GM12878 (cell line): Measurements from ENCODE around the gene ZBTB24. TPM values are rescaled to one million over a fixed set of nuclear protein-coding genes. Genes with fewer than 3 reads are reported as not detected.

Experiments used
- CHD2 ChIP-seq: IDR thresholded peaks from 2 replicates; pipeline ENCODE4 v1.6.1; 2011; ENCODE audit warnings: low read depth, low read length, improper control_type of control experiment, borderline replicate concordance
- CREM ChIP-seq: IDR thresholded peaks from 2 replicates; pipeline ENCODE4 v1.6.1; 2014; ENCODE audit warnings: antibody characterized with exemption, low read depth
- DPF2 ChIP-seq: fragments of 450-650 bp; IDR thresholded peaks from 2 replicates; pipeline ENCODE4 v1.6.1; 2017; ENCODE audit warnings: mild to moderate bottlenecking
- GATAD2B ChIP-seq: fragments of 450-650 bp; conservative IDR thresholded peaks from 2 replicates; pipeline ENCODE4 v1.6.1; 2017; ENCODE audit warnings: low read depth, mild to moderate bottlenecking, moderate library complexity
- IKZF1 ChIP-seq: fragments of 450-650 bp; conservative IDR thresholded peaks from 2 replicates; pipeline ENCODE4 v1.6.1; 2017; ENCODE audit warnings: antibody characterized with exemption, mild to moderate bottlenecking
- JUNB ChIP-seq: IDR thresholded peaks from 2 replicates; pipeline ENCODE4 v1.6.1; 2016; ENCODE audit warnings: antibody characterized with exemption, mild to moderate bottlenecking
- MTA2 ChIP-seq: fragments of 450-650 bp; IDR thresholded peaks from 2 replicates; pipeline ENCODE4 v1.6.1; 2016; ENCODE audit warnings: low read depth, mild to moderate bottlenecking, moderate library complexity
- MXI1 ChIP-seq: fragments of 150-350 bp; IDR thresholded peaks from 2 replicates; pipeline ENCODE4 v1.6.1; 2011; ENCODE audit warnings: low read depth, mild to moderate bottlenecking, inconsistent platforms, low read length, improper control_type of control experiment
- STAT3 ChIP-seq: IDR thresholded peaks from 2 replicates; pipeline ENCODE4 v1.6.1; 2011; ENCODE audit warnings: low read depth, low read length, improper control_type of control experiment
- SUZ12 ChIP-seq: fragments of 200-600 bp; sonication (generic); IDR thresholded peaks from one replicate; pipeline ENCODE4 v1.6.1; 2018; ENCODE audit warnings: antibody characterized with exemption, mild to moderate bottlenecking; ENCODE audit not compliant: unreplicated experiment
- TCF12 ChIP-seq: IDR thresholded peaks from 2 replicates; pipeline ENCODE4 v1.6.1; 2011; ENCODE audit warnings: low read depth, mild to moderate bottlenecking, low read length
- TCF7 ChIP-seq: IDR thresholded peaks from 2 replicates; pipeline ENCODE4 v1.6.1; 2014; ENCODE audit warnings: antibody characterized with exemption, borderline replicate concordance
- ZNF384 ChIP-seq: IDR thresholded peaks from 2 replicates; pipeline ENCODE4 v1.6.1; 2012; ENCODE audit warnings: low read depth, mild to moderate bottlenecking, low read length, improper control_type of control experiment, borderline replicate concordance
- polyA plus RNA-seq, 11 experiments: library from polyadenylated mRNA; depleted of rRNA in 4 of 11; unstranded in 6 of 11; stranded (reverse) in 5 of 11; fragments of >200 nt; fragmentation: Nextera tagmentation in 4 of 11; fragmentation: Illumina TruSeq in 1 of 11; extraction: Ambion mirVana in 4 of 11; extraction: Trizol in 1 of 11; gene quantifications; 1 replicate in 1 of 11; 2 replicates in 10 of 11; pipeline versions ENCODE4 v1.2.1 to v1.2.3, GENCODE V29; 2011 to 2016; ENCODE audit warnings: inconsistent platforms in 2 of 11, missing spikeins in 2 of 11, low read depth in 1 of 11
- total RNA-seq, 4 experiments: library from RNA; depleted of rRNA in 3 of 4; stranded (reverse); fragments of >200 nt in 3 of 4; fragmentation: Illumina TruSeq in 1 of 4; extraction: Trizol in 1 of 4; gene quantifications; 2 replicates each; pipeline versions ENCODE4 v1.2.1 to v1.2.3, GENCODE V29; 2013 to 2021
- TF ChIP-seq, protein P1 (sequence below): fragments of 450-650 bp; IDR thresholded peaks from 2 replicates; pipeline ENCODE4 v1.6.1; 2014; ENCODE audit warnings: mild to moderate bottlenecking
- TF ChIP-seq, protein P2 (sequence below): fragments of 450-650 bp; IDR thresholded peaks from 2 replicates; pipeline ENCODE4 v1.6.1; 2017; ENCODE audit warnings: low read depth, mild to moderate bottlenecking, moderate library complexity
- TF ChIP-seq, protein P3 (sequence below): IDR thresholded peaks from 2 replicates; pipeline ENCODE4 v1.6.1; 2012; ENCODE audit warnings: low read depth, low read length, improper control_type of control experiment
- TF ChIP-seq, protein P4 (sequence below): fragments of 150-350 bp; IDR thresholded peaks from 2 replicates; pipeline ENCODE4 v1.6.1; 2016; ENCODE audit warnings: low read depth, low read length
- TF ChIP-seq, protein P5 (sequence below): IDR thresholded peaks from 2 replicates; pipeline ENCODE4 v1.6.1; 2012; ENCODE audit warnings: mild to moderate bottlenecking, low read depth, low read length

The ZBTB24 gene
- total and polyA plus RNA-seq, 10 of the 15 experiments (the other 5 are each of a cell fraction or from before 2014, with no cell fraction given): 2.9 to 17.7 (median 8.5) TPM

DNA sequence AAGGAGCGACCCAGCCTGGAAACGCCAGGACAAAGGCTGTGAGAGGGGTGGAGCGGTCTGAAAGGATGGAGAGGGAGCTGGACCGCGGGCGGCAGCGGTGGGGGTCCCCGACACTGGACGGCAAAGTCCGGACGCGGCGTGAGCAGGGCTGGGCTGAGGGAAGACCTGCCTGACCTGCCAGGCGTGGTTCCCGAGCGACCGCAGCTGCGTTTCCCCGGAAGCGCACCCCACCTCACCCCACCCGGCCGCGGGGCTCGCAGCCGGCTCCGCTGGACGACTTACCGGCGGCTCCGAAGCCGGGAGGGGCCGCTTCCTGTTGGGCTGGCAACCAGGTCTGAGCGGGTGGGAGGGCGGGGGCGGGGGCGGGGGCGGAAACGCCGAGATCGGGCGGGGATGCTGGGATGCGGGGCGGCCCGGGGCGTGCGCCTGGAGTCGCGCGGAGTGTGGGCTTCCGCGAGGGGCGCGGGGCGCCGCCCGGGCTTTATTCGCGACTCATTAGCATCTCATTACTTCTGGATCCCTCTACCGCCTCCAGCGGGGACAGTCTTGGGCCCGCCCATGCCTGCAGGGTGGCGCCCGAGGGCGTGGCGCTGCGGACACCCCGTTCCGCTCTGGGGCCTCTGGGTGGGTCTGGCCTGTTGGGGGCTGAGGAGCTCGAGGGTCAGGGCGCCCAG, 27.4 kb downstream of the ZBTB24 start, which contains the start of gene MICAL1 (continued):
- no peak; the same call in 1 of the 2 replicates for TF ChIP-seq GATAD2B
- TF ChIP-seq IKZF1: peak; percentile 63
- 0 out of 2 replicates have a peak, but pooled peaks have one; percentile 4 for TF ChIP-seq CREM
- TF ChIP-seq, protein P1, sequence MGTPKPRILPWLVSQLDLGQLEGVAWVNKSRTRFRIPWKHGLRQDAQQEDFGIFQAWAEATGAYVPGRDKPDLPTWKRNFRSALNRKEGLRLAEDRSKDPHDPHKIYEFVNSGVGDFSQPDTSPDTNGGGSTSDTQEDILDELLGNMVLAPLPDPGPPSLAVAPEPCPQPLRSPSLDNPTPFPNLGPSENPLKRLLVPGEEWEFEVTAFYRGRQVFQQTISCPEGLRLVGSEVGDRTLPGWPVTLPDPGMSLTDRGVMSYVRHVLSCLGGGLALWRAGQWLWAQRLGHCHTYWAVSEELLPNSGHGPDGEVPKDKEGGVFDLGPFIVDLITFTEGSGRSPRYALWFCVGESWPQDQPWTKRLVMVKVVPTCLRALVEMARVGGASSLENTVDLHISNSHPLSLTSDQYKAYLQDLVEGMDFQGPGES: no peak
- TF ChIP-seq SUZ12: no peak
- TF ChIP-seq TCF7: no peak
- TF ChIP-seq MTA2: no peak
- TF ChIP-seq JUNB: no peak
- TF ChIP-seq, protein P2, sequence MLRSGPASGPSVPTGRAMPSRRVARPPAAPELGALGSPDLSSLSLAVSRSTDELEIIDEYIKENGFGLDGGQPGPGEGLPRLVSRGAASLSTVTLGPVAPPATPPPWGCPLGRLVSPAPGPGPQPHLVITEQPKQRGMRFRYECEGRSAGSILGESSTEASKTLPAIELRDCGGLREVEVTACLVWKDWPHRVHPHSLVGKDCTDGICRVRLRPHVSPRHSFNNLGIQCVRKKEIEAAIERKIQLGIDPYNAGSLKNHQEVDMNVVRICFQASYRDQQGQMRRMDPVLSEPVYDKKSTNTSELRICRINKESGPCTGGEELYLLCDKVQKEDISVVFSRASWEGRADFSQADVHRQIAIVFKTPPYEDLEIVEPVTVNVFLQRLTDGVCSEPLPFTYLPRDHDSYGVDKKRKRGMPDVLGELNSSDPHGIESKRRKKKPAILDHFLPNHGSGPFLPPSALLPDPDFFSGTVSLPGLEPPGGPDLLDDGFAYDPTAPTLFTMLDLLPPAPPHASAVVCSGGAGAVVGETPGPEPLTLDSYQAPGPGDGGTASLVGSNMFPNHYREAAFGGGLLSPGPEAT: no peak
- TF ChIP-seq, protein P3, sequence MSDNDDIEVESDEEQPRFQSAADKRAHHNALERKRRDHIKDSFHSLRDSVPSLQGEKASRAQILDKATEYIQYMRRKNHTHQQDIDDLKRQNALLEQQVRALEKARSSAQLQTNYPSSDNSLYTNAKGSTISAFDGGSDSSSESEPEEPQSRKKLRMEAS: no peak
- TF ChIP-seq, protein P4, sequence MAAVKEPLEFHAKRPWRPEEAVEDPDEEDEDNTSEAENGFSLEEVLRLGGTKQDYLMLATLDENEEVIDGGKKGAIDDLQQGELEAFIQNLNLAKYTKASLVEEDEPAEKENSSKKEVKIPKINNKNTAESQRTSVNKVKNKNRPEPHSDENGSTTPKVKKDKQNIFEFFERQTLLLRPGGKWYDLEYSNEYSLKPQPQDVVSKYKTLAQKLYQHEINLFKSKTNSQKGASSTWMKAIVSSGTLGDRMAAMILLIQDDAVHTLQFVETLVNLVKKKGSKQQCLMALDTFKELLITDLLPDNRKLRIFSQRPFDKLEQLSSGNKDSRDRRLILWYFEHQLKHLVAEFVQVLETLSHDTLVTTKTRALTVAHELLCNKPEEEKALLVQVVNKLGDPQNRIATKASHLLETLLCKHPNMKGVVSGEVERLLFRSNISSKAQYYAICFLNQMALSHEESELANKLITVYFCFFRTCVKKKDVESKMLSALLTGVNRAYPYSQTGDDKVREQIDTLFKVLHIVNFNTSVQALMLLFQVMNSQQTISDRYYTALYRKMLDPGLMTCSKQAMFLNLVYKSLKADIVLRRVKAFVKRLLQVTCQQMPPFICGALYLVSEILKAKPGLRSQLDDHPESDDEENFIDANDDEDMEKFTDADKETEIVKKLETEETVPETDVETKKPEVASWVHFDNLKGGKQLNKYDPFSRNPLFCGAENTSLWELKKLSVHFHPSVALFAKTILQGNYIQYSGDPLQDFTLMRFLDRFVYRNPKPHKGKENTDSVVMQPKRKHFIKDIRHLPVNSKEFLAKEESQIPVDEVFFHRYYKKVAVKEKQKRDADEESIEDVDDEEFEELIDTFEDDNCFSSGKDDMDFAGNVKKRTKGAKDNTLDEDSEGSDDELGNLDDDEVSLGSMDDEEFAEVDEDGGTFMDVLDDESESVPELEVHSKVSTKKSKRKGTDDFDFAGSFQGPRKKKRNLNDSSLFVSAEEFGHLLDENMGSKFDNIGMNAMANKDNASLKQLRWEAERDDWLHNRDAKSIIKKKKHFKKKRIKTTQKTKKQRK: no peak
- no peak for TF ChIP-seq ZNF384
- TF ChIP-seq MXI1: 0 out of 2 replicates have a peak, but pooled peaks have one; percentile 47
- TF ChIP-seq DPF2: peak; percentile 20; the same call in 1 of the 2 replicates
- TF ChIP-seq, protein P5, sequence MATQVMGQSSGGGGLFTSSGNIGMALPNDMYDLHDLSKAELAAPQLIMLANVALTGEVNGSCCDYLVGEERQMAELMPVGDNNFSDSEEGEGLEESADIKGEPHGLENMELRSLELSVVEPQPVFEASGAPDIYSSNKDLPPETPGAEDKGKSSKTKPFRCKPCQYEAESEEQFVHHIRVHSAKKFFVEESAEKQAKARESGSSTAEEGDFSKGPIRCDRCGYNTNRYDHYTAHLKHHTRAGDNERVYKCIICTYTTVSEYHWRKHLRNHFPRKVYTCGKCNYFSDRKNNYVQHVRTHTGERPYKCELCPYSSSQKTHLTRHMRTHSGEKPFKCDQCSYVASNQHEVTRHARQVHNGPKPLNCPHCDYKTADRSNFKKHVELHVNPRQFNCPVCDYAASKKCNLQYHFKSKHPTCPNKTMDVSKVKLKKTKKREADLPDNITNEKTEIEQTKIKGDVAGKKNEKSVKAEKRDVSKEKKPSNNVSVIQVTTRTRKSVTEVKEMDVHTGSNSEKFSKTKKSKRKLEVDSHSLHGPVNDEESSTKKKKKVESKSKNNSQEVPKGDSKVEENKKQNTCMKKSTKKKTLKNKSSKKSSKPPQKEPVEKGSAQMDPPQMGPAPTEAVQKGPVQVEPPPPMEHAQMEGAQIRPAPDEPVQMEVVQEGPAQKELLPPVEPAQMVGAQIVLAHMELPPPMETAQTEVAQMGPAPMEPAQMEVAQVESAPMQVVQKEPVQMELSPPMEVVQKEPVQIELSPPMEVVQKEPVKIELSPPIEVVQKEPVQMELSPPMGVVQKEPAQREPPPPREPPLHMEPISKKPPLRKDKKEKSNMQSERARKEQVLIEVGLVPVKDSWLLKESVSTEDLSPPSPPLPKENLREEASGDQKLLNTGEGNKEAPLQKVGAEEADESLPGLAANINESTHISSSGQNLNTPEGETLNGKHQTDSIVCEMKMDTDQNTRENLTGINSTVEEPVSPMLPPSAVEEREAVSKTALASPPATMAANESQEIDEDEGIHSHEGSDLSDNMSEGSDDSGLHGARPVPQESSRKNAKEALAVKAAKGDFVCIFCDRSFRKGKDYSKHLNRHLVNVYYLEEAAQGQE: no peak
- TF ChIP-seq CHD2: no peak
- peak; percentile 74; the same call in 1 of the 2 replicates for TF ChIP-seq TCF12
- no peak for TF ChIP-seq STAT3
